Adrenal gland (tissue), 12 donors: ENCODE data around the gene ANKRD53. TPM values are rescaled to one million over a fixed set of nuclear protein-coding genes. Genes with fewer than 3 reads are reported as not detected.

Experiments used
- DNase-seq, 7 donors: peaks; one replicate each; pipeline ENCODE4 v3.0.0-alpha.2; 2019 to 2020
- H3K27ac ChIP-seq, 5 donors: fragments of 200-600 bp; sonication (generic) in 4 of 5; 1 replicate in 3 of 5; 2 replicates in 2 of 5; pipeline versions ENCODE4 v1.5.1 to v1.8.0; 2016 to 2020; ENCODE audit warnings: mild to moderate bottlenecking in 1 of 5
- H3K27me3 ChIP-seq: fragments of 200-600 bp; 2 replicates; pipeline ENCODE4 v1.8.0; 2021
- H3K36me3 ChIP-seq, 2 donors: fragments of 200-600 bp; replicated peaks in 1 of 2; 1 replicate in 1 of 2; 2 replicates in 1 of 2; pipeline versions ENCODE4 v1.5.1 to v1.8.0; 2018 to 2022
- H3K4me1 ChIP-seq, 2 donors: fragments of 200-600 bp; replicated peaks in 1 of 2; 1 replicate in 1 of 2; 2 replicates in 1 of 2; pipeline versions ENCODE4 v1.5.1 to v1.8.0; 2018 to 2021
- H3K4me3 ChIP-seq, 4 donors: fragments of 200-600 bp; sonication (generic) in 3 of 4; one replicate each; pipeline ENCODE4 v1.5.1; 2016 to 2018
- H3K9me3 ChIP-seq, 3 donors: fragments of 200-600 bp; sonication (generic) in 1 of 3; replicated peaks in 1 of 3; 1 replicate in 2 of 3; 2 replicates in 1 of 3; pipeline versions ENCODE4 v1.5.1 to v1.8.0; 2016 to 2021
- CTCF ChIP-seq, 6 experiments: fragments of 450-650 bp in 4 of 6; fragments of 200-600 bp in 2 of 6; sonication (generic) in 1 of 6; IDR thresholded peaks; 1 replicate in 5 of 6; 2 replicates in 1 of 6; pipeline versions ENCODE4 v1.5.1 to v1.8.0; 2016 to 2021; ENCODE audit warnings: antibody characterized with exemption in 6 of 6, mild to moderate bottlenecking in 2 of 6, moderate library complexity in 1 of 6
- POLR2A ChIP-seq, 2 donors: fragments of 450-650 bp; IDR thresholded peaks; one replicate each; pipeline ENCODE4 v1.6.1; 2017; ENCODE audit warnings: antibody characterized with exemption in 2 of 2, mild to moderate bottlenecking in 2 of 2, moderate library complexity in 1 of 2
- WGBS, 4 donors: extraction: QIAGEN DNeasy Blood & Tissue Kit in 2 of 4; methylation state at CpG; one replicate each; pipeline versions ENCODE4 v1.1.5 to v1.1.7; 2013 to 2017; 5-methylcytosine and 5-hydroxymethylcytosine counted together
- intact Hi-C, 2 donors: fragments of 100-400 bp; cut with DNase I; formaldehyde crosslinking; loops; one replicate each; pipeline versions ENCODE4 v1.14.1 to v1.15.0; 2022 to 2023
- polyA plus RNA-seq, 3 donors: library from polyadenylated mRNA; stranded (reverse); fragments of 200-250 nt in 2 of 3; fragments of 350-450 nt in 1 of 3; fragmentation: Illumina TruSeq in 1 of 3; extraction: RNeasy Lipid Tissue Mini Kit (QIAGEN cat#74804) in 1 of 3; gene quantifications; one replicate each; pipeline ENCODE4 v1.2.3, GENCODE V29; 2013 to 2014
- total RNA-seq, 9 donors: library from RNA; depleted of rRNA in 4 of 9; stranded (reverse); fragments of >200 nt in 4 of 9; fragments of 120-200 nt in 1 of 9; fragmentation: NEBNext Ultra II Directional in 1 of 9; extraction: Animal tissue kit (Norgen Biotek cat#: 25700) in 1 of 9; gene quantifications; one replicate each; pipeline versions ENCODE4 v1.1.0 to v1.2.4, GENCODE V29; 2013 to 2023
- donor health status: healthy with polysubstance abuse.
- donor health status: Bipolar disorder and iron deficiency.
- donor health status: DM: yes; HTN: yes; CAD: no.
- donor health status: DM: no; HTN: no; CAD: no.
- donor health status: DM: no; HTN: no; CAD: no.
- donor health status: DM: yes; HTN: yes; CAD: no.

Gene ANKRD53
- total and polyA plus RNA-seq, 12 donors: 0.61 to 5.1 (median 2.1) TPM; not detected in 1

DNA sequence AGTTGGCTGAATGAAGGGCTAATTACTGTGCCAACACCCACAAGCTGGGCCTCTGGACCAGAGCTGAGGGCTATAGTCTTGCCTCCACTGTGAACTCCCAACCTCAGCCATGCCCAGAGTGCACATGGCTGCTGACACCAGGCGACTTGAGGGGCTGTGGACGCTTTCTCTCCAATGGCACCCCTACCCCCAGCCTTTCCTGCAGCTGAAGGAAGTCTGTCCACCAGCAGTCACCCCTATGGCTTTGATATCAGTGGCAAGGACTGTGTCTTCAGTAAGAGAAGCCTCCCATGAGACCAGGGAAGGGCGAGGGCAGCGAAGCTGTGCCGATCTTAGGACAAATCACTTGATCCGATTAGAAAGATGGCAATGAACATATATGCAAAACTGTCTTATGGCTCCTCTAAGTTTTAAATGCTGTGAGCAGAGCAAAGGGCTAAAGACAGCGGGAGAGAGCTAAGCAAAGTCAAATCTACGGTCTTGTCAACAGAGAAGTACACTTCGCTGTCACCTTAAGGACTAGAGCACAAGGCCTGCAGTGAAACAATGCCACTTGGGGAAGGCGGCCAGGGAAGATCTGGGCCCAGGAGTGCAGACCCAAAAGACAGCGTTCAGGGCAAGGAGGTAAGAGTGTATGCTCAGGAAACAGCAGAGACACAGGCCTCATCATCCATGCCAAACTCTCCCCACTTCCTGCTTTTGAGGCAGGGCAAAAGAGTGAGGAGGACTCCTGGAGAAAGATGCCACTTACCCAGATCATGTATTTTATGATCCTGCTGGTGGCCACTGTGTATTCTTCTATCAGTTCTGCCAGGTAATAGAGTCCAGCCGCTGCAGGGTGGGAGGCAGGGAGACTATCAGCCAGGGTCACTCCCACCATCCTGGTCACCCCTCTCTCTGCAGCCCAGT is 14.8 kb downstream of the ANKRD53 start:
- TF ChIP-seq POLR2A (IDR thresholded peaks at IDR 0.05) (no peak), CTCF (IDR thresholded peaks at IDR 0.05) (no peak)
- 88 to 93% (median 89%) methylated on average over 10 to 12 of the region's 12 CpGs for WGBS, 4 donors
- peaks cover 8 to 13% of the 10 kb centered on the region in 2 donors for H3K4me1 ChIP-seq
- peak overlapping the region in 1 of 4 donors; percentile 89 for H3K4me3 ChIP-seq
- H3K27ac ChIP-seq: no peak overlapping the region
- peaks cover 0 to 36% of the 10 kb centered on the region in 2 donors for H3K36me3 ChIP-seq
- H3K27me3 ChIP-seq: no peaks in the 10 kb centered on the region
- DNase-seq: no peak
- no peaks in the 10 kb centered on the region for H3K9me3 ChIP-seq
- intact Hi-C loops: no loop called here

GRCh38 chr2:70994009-70994698 is 15.7 kb downstream of the ANKRD53 start:
- 0 to 1% (median 0%) methylated on average over 21 to 49 of the region's 49 CpGs for whole genome bisulfite sequencing, 4 donors
- no peak for TF ChIP-seq POLR2A (IDR thresholded peaks at IDR 0.05)
- no peak for TF ChIP-seq CTCF (IDR thresholded peaks at IDR 0.05)
- intact Hi-C loops: no loop called here

DNA sequence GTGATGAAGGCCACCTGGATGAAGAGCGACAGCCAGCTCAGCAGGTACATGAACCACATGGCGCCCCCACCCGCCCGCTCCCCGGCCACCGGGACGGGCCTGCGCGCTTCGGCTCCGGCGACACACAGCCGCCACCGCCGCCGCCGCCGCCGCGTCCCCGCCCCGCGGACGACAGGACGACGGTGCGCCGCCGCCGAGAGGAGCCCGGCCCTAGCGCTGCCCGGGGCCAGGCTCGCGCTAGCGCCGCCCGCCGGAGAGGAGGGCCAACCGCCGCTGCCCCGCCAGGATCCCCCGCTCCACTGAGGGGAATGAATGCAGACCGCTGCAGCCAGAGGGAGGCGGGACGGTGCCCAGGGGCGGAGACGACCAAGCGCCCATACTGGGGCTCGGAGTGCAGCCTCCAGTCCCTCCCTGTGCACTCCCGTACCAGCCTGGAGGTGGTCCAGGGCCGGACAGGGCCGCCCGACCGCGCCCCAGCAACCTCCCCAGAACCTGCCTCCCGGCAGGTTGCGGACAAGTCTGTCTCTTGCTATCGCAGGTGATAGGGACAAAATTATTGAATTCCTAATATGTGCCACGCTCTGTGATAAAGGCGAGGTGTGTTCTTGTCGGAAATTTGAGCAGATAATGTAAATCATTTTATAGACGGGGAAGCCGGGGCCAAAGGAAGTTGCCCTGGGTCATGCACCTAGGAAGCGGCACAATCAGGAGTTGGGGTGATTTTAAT is 16.4 kb downstream of the ANKRD53 start, which contains the start of gene TEX261:
Gene TEX261 (minus strand): TSS at position 175 of the 727 bp plus-strand sequence. CDS start 116 bp downstream, at position 59.
- peak; percentile 87 to 92 (median 89) for DNase-seq
- Histone ChIP-seq H3K4me1 (peaks cover 8 to 13% of the 10 kb centered on the region in 2 donors), H3K27me3 (no peaks in the 10 kb centered on the region), H3K4me3 (peak within 1 kb of the TSS; percentile 23 to 97 (median 89)), H3K27ac (peak within 1 kb of the TSS in 4 of 5 donors; percentile 64 to 87 (median 71)), H3K36me3 (peaks cover 0 to 20% of the 10 kb centered on the region in 2 donors), H3K9me3 (no peaks in the 10 kb centered on the region)
- WGBS, 4 donors: 0 to 1% (median 0%) methylated on average over 12 to 65 of the region's 65 CpGs
- intact Hi-C loops: no loop called here
- TF ChIP-seq POLR2A (IDR thresholded peaks at IDR 0.05): peak; percentile 15 to 67
- TF ChIP-seq CTCF (IDR thresholded peaks at IDR 0.05): peak in 5 of 6 experiments; percentile 20 to 75 (median 59)

More at GRCh38 chr2:70994009-70994698, 15.7 kb downstream of the ANKRD53 start:
- Histone ChIP-seq H3K27me3 (no peaks in the 10 kb centered on the region), H3K9me3 (no peaks in the 10 kb centered on the region), H3K36me3 (peaks cover 0 to 26% of the 10 kb centered on the region in 2 donors), H3K4me3 (peak overlapping the region; percentile 10 to 97 (median 89)), H3K4me1 (peaks cover 8 to 13% of the 10 kb centered on the region in 2 donors), H3K27ac (peak overlapping the region in 4 of 5 donors; percentile 64 to 87 (median 71))
- DNase-seq: peak in 5 of 7 donors; percentile 41 to 61 (median 46)
